T-helper 17 cell (primary cell): ENCODE measurements around the gene JPH2. TPM values are rescaled to one million over a fixed set of nuclear protein-coding genes. Genes with fewer than 3 reads are reported as not detected.
A peak's percentile ranks its signal among the peaks of the same experiment; 100 is the strongest.
"Not testable (repeated sequence)": the region's sequence is repeated elsewhere in the genome, so short reads cannot be mapped to it uniquely, and the experiment has no call there.

Experiments used
- ATAC-seq: fragments of 150-1000 bp; cut with Tn5 transposase; 2 replicates; pipeline ENCODE4 v1.10.0; 2021; ENCODE audit warnings: mild to moderate bottlenecking, moderate library complexity
- DNase-seq, 3 donors: peaks; one replicate each; pipeline versions ENCODE4 v3.0.0 to v3.0.0-alpha.2; 2020 to 2021
- H3K9me3 ChIP-seq: one replicate; pipeline ENCODE4 v1.7.0; 2013; ENCODE audit warnings: low read length, mild to moderate bottlenecking; ENCODE audit not compliant: control insufficient read depth, poor library complexity, severe bottlenecking
- H3K27ac Mint-ChIP-seq: one replicate; pipeline ENCODE4 v1.8.0; 2022; ENCODE audit warnings: mild to moderate bottlenecking, moderate library complexity, mixed read lengths
- H3K27me3 Mint-ChIP-seq: one replicate; pipeline ENCODE4 v1.8.0; 2022; ENCODE audit warnings: mixed read lengths
- H3K36me3 Mint-ChIP-seq: one replicate; pipeline ENCODE4 v1.8.0; 2022; ENCODE audit warnings: low read depth, mixed read lengths
- H3K4me1 Mint-ChIP-seq: one replicate; pipeline ENCODE4 v1.8.0; 2022; ENCODE audit warnings: mild to moderate bottlenecking, mixed read lengths
- H3K4me3 Mint-ChIP-seq: one replicate; pipeline ENCODE4 v1.8.0; 2022; ENCODE audit warnings: mild to moderate bottlenecking, moderate library complexity, mixed read lengths
- total RNA-seq, 4 donors: library from RNA in 2 of 4; stranded (reverse) in 2 of 4; gene quantifications; one replicate each; pipeline ENCODE4 v1.2.3 and lab custom pipeline; 2022 to 2026

The JPH2 gene
- total RNA-seq, 2 donors from 2014 or later, result not detected

DNA sequence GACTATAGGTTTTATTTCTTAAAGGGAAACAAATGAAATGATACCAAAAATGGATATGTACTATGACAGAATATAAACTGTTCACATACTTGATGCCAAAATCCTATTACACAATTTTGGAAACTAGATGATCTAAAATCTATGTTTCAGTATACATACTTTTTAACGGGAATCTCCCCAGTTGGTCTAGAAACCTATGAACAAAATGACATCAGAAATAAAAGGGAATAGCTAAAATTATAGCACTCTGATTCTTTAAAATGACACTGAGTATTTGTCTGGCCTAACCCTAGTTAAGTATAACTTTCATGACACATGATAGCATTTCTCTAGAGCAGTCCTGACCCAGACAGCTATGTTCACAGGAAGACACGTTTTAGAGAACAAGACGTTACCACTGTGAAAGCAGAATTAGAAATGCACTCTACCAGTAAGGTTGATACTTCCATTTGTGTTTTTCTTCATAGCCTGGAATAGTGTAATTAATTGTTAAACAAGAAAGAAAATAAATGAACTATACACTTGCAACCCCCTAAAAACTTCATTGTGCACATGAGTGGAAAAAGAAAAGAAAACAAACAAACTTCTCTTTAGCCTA lies 20.2 kb upstream of the JPH2 start:
- Mint-ChIP-seq H3K27ac (peak overlapping the region; percentile 99), H3K4me1 (peaks cover 43% of the 10 kb centered on the region), H3K36me3 (no peaks in the 10 kb centered on the region), H3K27me3 (no peaks in the 10 kb centered on the region), H3K4me3 (no peak overlapping the region)
- no peaks in the 10 kb centered on the region for H3K9me3 ChIP-seq
- DNase-seq (no peak), ATAC-seq (no peak)

DNA sequence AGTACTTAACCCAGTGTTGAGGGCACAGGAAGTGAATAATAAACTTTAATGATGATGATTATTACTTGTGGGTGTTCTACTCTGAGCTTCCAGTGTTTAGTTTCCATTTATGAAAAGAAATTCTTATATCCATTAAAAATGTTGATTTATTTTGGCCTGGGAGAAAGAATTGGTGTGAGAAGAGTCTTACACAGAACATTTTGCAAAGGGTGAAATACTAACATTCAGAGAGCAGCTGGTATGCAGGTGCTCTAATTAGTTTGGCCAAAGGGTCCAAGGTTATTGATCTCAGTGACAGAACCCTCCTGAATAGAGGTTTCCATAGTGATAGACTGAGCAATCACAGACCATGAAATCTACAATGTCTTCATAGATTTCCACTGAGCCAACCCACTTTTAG lies 19.1 kb upstream of the JPH2 start:
- no peak overlapping the region for H3K27ac Mint-ChIP-seq

DNA sequence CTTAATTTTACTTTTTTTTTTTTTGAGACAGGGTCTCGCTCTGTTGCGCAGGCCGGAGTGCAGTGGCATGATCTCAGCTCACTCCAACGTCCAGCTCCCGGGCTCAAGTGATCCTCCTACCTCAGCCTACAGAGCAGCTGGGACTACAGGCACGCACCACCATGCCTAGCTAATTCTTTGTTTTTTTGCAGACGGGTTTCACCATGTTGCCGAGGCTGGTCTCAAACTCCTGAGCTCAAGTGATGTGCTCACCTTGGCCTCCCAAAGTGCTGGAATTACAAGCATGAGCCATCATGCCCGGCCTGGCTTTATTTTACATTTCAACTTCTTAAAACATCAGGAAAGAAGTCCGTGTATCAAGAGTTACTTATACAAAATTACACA lies 17.8 kb upstream of the JPH2 start:
- peaks cover 36% of the 10 kb centered on the region for H3K4me1 Mint-ChIP-seq

More for the DNA sequence above, 19.1 kb upstream of the JPH2 start:
- no peaks in the 10 kb centered on the region for H3K9me3 ChIP-seq
- Mint-ChIP-seq H3K4me1 (peaks cover 39% of the 10 kb centered on the region), H3K27me3 (no peaks in the 10 kb centered on the region), H3K36me3 (peaks cover 5% of the 10 kb centered on the region), H3K4me3 (no peak overlapping the region)
- DNase-seq (no peak), ATAC-seq (no peak)

DNA sequence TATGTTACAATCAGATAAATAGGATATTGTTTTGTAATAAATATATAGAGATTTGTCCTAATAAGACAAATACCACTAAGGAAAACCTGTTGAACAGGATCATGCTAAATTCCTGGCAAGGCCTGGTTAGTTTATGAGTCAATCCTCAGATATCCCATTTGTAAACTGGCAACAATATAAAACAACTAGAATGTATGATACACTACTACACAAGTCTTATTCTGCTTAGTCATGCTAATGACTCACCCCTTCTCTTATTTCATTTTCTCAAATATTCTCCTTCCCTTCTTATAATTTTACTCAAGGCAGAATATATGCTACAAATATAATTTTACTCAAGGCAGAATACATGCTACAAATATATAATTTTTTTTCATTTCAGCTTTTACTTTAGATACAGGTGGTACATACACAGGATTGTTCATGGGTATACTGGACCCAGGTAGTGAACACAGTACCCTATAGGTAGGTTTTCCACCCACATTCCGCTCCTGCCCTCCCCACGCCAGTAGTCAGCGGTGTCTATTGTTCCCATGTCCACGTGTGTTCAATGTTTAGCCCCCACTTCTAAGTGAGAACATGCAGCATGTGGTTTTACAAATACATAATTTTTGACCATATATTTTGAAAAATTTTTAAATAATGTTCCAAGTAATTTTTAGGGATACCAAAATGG lies 17.3 kb upstream of the JPH2 start:
- H3K9me3 ChIP-seq, result no peaks in the 10 kb centered on the region
- Mint-ChIP-seq H3K27ac (no peak overlapping the region), H3K4me1 (peaks cover 35% of the 10 kb centered on the region), H3K4me3 (no peak overlapping the region), H3K27me3 (no peaks in the 10 kb centered on the region), H3K36me3 (peaks cover 7% of the 10 kb centered on the region)
- no peak for DNase-seq
- ATAC-seq, result no peak

More for the DNA sequence above, 17.8 kb upstream of the JPH2 start:
- DNase-seq (no peak), ATAC-seq (no peak)
- no peak overlapping the region for H3K4me3 Mint-ChIP-seq
- H3K27ac Mint-ChIP-seq, result no peak overlapping the region
- H3K9me3 ChIP-seq, result no peaks in the 10 kb centered on the region
- no peaks in the 10 kb centered on the region for H3K27me3 Mint-ChIP-seq
- peaks cover 5% of the 10 kb centered on the region for H3K36me3 Mint-ChIP-seq

DNA sequence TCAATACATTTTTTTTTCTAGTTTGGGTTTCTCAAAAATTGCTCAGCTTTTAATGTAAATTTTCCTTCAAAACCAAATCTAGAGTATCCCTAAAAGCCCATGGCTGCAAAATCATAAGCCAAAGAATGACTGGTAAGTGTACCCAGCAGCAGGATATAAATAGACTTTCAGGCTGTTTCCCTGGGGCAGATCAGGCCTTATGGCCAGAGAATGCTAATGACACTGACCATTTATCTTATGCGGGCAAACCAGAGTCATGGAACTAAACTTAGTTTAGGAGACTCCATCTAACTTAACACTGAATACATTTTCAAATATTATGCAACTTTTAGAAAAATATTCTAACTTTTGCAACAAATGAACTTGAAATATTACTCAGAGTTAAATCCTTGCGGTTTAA lies 16.2 kb upstream of the JPH2 start:
- H3K9me3 ChIP-seq, result no peaks in the 10 kb centered on the region
- H3K27ac Mint-ChIP-seq, result no peak overlapping the region
- H3K4me1 Mint-ChIP-seq, result peaks cover 26% of the 10 kb centered on the region
- DNase-seq (no peak), ATAC-seq (no peak)
- peaks cover 7% of the 10 kb centered on the region for H3K36me3 Mint-ChIP-seq
- H3K27me3 Mint-ChIP-seq, result no peaks in the 10 kb centered on the region
- no peak overlapping the region for H3K4me3 Mint-ChIP-seq

DNA sequence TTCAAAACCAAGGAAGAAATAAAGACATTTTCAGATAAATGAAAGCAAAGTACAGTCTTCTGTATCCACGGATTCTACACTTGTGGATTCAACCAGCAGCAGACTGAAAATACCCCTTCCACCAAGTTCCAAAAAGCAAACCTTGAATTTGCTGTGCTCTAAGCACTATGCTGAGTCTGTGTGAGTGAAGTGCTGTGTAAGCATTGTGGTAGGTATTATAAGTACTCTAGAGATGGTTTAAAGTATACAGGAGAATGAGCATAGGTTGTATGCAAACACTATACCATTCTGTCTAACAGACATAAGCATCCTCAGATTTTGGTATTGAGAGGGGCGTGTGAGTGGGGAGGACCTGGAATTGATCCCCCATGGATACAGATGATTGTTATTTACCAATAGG lies 14.0 kb upstream of the JPH2 start:
- H3K9me3 ChIP-seq, result no peaks in the 10 kb centered on the region
- peaks cover 22% of the 10 kb centered on the region for H3K4me1 Mint-ChIP-seq
- DNase-seq (no peak), ATAC-seq (no peak)
- H3K27ac Mint-ChIP-seq, result peak overlapping the region; percentile 79
- peaks cover 13% of the 10 kb centered on the region for H3K36me3 Mint-ChIP-seq
- H3K4me3 Mint-ChIP-seq, result no peak overlapping the region
- no peaks in the 10 kb centered on the region for H3K27me3 Mint-ChIP-seq

DNA sequence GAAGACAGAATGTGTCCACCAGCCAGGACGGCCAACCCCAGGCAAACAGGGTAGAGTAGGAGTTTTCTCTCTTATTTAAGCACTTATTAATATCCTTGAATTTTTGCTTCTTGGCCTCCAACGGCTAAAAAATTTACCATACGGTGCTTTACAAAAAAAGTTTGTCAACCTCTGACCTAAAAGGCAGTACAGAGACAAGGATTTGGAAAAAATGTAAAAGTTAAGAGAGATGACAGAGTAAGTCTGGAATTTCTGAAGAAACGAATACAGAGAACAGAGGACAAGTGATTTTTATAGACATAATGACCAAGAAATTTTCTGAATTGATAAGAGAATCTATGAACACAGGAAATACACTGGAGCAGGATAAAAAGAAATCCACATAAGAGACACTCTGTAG lies 13.4 kb upstream of the JPH2 start:
- peaks cover 25% of the 10 kb centered on the region for H3K4me1 Mint-ChIP-seq
- ATAC-seq (no peak), DNase-seq (no peak)
- no peaks in the 10 kb centered on the region for H3K27me3 Mint-ChIP-seq
- no peaks in the 10 kb centered on the region for H3K9me3 ChIP-seq
- peaks cover 15% of the 10 kb centered on the region for H3K36me3 Mint-ChIP-seq
- peak overlapping the region; percentile 79 for H3K27ac Mint-ChIP-seq
- H3K4me3 Mint-ChIP-seq, result no peak overlapping the region

DNA sequence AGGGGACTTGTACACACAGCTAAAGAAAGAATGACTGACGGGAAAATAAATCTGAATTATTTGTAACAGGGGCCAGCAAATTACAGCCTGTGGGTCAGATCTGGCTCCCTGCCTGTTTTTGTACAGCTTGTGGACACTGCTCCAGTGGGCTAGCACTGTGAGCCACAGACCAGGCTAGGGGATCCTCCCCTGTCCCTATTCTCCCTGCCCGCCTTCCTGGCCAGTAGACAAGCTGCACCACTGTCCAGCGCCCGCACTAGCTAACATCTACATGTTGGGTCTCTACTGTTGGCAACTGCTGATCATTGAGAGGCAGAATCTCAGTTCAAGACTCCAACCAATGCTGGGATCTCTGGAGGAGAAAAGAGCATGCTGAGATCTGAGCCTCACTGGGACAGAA lies 12.9 kb upstream of the JPH2 start:
- Mint-ChIP-seq H3K4me3 (no peak overlapping the region), H3K4me1 (peaks cover 25% of the 10 kb centered on the region), H3K27me3 (no peaks in the 10 kb centered on the region), H3K27ac (no peak overlapping the region), H3K36me3 (peaks cover 15% of the 10 kb centered on the region)
- no peaks in the 10 kb centered on the region for H3K9me3 ChIP-seq
- ATAC-seq, result no peak
- no peak for DNase-seq

DNA sequence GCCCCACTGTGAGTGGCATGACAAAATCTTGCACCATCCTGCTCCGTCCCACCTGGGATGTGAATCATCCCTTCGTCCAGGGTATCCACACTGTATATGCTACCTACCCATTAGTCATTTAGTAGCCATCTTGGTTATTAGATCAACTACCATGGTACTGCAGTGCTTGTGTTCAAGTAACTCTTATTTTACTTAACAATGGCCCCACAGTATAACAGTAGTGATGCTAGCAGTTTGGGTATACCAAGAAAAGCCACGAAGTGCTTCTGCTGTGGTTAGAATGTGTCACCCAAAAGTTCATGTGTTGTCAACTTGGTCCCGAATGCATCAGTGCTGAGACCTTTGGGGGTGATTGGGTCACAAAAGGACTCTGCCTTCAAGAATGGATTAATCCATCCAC lies 11.9 kb upstream of the JPH2 start:
- H3K4me1 Mint-ChIP-seq, result peaks cover 25% of the 10 kb centered on the region
- H3K27me3 Mint-ChIP-seq, result no peaks in the 10 kb centered on the region
- no peak overlapping the region for H3K27ac Mint-ChIP-seq
- ATAC-seq (peak; percentile 18), DNase-seq (no peak)
- H3K36me3 Mint-ChIP-seq, result peaks cover 15% of the 10 kb centered on the region
- H3K9me3 ChIP-seq, result no peaks in the 10 kb centered on the region
- peak overlapping the region; percentile 12 for H3K4me3 Mint-ChIP-seq

DNA sequence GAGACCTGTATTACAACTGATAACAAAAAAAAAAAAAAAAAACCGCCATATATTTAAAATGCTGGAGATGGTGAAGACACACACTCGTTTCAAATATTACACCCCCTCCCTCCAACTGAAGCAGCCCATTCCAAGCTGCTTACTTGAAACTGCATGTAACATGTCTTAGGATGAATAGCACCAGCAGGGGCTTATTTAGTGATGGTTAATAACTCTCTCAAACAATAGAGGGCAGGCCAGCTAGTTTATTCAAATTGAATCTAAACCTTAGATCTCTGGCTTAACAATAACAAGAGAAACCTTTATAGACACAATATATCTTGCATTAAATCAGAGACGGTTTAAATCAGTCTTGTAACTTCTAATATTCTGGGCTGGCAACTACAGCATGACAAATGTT lies 9.3 kb upstream of the JPH2 start:
- Mint-ChIP-seq H3K36me3 (peaks cover 10% of the 10 kb centered on the region), H3K27ac (peak overlapping the region; percentile 75), H3K27me3 (no peaks in the 10 kb centered on the region), H3K4me3 (no peak overlapping the region), H3K4me1 (peaks cover 24% of the 10 kb centered on the region)
- DNase-seq (no peak), ATAC-seq (peak; percentile 53)
- no peaks in the 10 kb centered on the region for H3K9me3 ChIP-seq

DNA sequence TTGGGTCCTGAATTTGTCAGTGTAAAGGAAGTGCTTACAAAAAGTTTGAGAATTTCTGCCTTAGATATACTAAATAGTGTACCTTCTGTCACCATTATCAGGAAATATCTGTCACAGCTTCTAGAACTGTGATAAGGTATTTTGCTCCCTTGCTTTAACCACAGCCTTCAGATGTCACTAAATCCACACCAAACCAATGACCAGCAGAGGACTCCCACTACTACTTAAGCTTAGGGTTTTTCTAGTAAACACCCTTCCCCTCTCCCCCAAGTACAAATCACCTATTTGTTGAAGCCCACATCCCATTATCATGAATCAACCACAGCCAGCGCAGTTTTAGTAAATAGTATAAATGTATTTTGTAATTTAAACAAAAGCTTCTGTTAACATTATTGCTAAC lies 8.6 kb upstream of the JPH2 start:
- no peak overlapping the region for H3K4me3 Mint-ChIP-seq
- ATAC-seq, result no peak
- H3K36me3 Mint-ChIP-seq, result peaks cover 10% of the 10 kb centered on the region
- H3K27me3 Mint-ChIP-seq, result peaks cover 4% of the 10 kb centered on the region
- peaks cover 23% of the 10 kb centered on the region for H3K4me1 Mint-ChIP-seq
- peak overlapping the region; percentile 75 for H3K27ac Mint-ChIP-seq
- H3K9me3 ChIP-seq, result no peaks in the 10 kb centered on the region
- no peak for DNase-seq

DNA sequence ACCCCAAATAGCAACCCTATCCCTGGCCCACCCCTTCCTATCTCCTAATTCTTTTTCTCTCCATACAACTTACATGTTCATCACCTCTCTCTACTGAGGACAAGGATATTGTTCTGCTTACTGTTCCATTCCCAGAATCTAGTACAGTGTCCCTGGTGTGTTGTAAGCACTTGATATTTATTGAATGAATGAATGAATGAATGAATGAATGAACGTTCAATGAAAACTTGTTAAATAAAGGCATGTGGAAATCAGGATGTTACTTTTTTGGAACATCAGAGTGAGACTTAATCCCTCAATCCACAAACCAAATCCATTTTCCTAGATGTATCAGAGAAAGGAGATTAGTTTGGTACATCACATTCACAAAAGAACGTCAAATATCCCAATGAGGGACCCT lies 6.8 kb upstream of the JPH2 start:
- Mint-ChIP-seq H3K4me1 (peaks cover 15% of the 10 kb centered on the region), H3K4me3 (no peak overlapping the region), H3K27ac (no peak overlapping the region), H3K36me3 (peaks cover 8% of the 10 kb centered on the region), H3K27me3 (peaks cover 9% of the 10 kb centered on the region)
- ATAC-seq, result no peak
- no peak for DNase-seq
- H3K9me3 ChIP-seq, result no peaks in the 10 kb centered on the region

DNA sequence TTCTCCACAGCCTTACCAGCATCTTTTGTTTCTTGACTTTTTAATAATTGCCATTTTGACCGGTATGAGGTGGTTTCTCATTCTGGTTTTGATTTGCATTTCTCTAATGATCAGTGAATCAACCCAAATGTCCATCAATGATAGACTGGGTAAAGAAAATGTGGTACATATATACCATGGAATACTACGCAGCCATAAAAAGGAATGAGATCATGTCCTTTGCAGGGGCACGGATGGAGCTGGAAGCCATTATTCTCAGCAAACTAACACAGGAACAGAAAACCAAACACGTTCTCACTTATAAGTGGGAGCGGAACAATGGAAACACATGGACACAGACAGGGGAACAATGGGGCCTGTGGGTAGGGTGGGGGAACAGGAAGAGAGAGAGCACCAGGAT lies 4.7 kb upstream of the JPH2 start:
- peaks cover 21% of the 10 kb centered on the region for H3K4me1 Mint-ChIP-seq
- not testable (repeated sequence) for H3K27ac Mint-ChIP-seq, H3K9me3 ChIP-seq, ATAC-seq, H3K36me3 Mint-ChIP-seq, H3K4me3 Mint-ChIP-seq, DNase-seq
- H3K27me3 Mint-ChIP-seq, result peaks cover 30% of the 10 kb centered on the region
